BLaER1 treated with 17β-estradiol and CSF1 and Interleukin-3, amounts not matched to agents 10 nM and 100 nM (cell line): ENCODE data around the gene PNLIPRP2.

Source experiments
- H3K27ac ChIP-seq, 11 experiments: shearing (Covaris generic); formaldehyde crosslinking; 2 replicates each; pipeline ENCODE4 v1.8.1; 2022
- H3K27me3 ChIP-seq, 11 experiments: shearing (Covaris generic); formaldehyde crosslinking; 2 replicates each; pipeline ENCODE4 v1.8.1; 2022
- H3K36me3 ChIP-seq, 11 experiments: shearing (Covaris generic); formaldehyde crosslinking; 2 replicates each; pipeline ENCODE4 v1.8.1; 2022
- H3K4me1 ChIP-seq, 10 experiments: shearing (Covaris generic); formaldehyde crosslinking; 2 replicates each; pipeline ENCODE4 v1.8.1; 2022
- H3K4me2 ChIP-seq, 11 experiments: shearing (Covaris generic); formaldehyde crosslinking; 2 replicates each; pipeline ENCODE4 v1.8.1; 2022
- H3K4me3 ChIP-seq, 10 experiments: shearing (Covaris generic); formaldehyde crosslinking; 2 replicates each; pipeline ENCODE4 v1.8.1; 2022
- H3K9ac ChIP-seq, 11 experiments: shearing (Covaris generic); formaldehyde crosslinking; 2 replicates each; pipeline ENCODE4 v1.8.1; 2022
- H3K9me3 ChIP-seq, 11 experiments: shearing (Covaris generic); formaldehyde crosslinking; replicated peaks in 1 of 11; 2 replicates each; pipeline ENCODE4 v1.8.1; 2022
- H4K20me1 ChIP-seq, 11 experiments: shearing (Covaris generic); formaldehyde crosslinking; 2 replicates each; pipeline ENCODE4 v1.8.1; 2022
- Cebpa-rat ChIP-seq, 11 experiments: shearing (Covaris generic); IDR thresholded peaks; 2 replicates each; pipeline ENCODE4 v1.8.1; 2022

The PNLIPRP2 gene

DNA sequence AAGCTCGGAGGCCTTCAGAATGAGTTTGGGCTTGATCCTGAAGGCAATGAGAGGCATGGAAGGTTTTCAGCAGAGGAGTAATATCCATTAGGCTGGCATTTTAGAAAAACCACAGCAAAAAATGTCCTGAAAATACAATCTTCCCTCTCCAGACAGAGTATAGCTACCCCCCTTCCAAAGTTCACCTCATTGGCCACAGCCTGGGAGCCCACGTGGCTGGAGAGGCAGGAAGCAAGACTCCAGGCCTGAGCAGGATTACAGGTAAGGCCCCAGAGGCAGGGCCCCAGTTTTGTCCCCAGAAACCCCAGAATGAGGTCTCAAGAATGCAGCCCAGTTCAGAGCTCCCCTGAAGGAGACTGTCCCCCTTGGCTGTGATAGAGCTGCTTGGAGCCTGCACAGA lies 24.7 kb upstream of the PNLIPRP2 start:
- Histone ChIP-seq H3K27me3 (no peaks in the 10 kb centered on the region), H3K4me1 (peaks cover 0 to 4% (median 0%) of the 10 kb centered on the region in 10 experiments; a peak in 1 of 20 replicates), H4K20me1 (no peaks in the 10 kb centered on the region), H3K9me3 (no peaks in the 10 kb centered on the region), H3K4me2 (no peak overlapping the region), H3K4me3 (no peak overlapping the region), H3K9ac (no peak overlapping the region), H3K36me3 (no peaks in the 10 kb centered on the region), H3K27ac (no peak overlapping the region)
- no peak for TF ChIP-seq Cebpa-rat (IDR thresholded peaks at IDR 0.05)

DNA sequence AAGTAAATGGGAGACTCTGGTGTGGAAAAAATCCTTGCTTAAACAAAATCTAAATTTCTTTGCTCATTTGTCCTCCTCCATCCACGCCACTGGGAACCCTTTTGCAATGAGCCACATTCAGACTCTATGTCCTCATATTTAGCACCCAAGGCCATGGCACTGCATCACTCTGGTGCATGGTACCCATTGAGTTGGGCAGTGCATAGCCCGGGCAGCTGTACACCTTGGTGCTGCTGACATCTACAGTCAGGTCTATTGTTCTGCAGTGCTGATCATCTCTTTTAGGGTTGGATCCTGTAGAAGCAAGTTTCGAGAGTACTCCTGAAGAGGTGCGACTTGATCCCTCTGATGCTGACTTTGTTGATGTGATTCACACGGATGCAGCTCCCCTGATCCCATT lies 23.2 kb upstream of the PNLIPRP2 start:
- Histone ChIP-seq H3K27me3 (no peaks in the 10 kb centered on the region), H3K4me1 (peaks cover 0 to 4% (median 0%) of the 10 kb centered on the region in 10 experiments; a peak in 1 of 20 replicates), H4K20me1 (no peaks in the 10 kb centered on the region), H3K36me3 (no peaks in the 10 kb centered on the region), H3K9me3 (no peaks in the 10 kb centered on the region), H3K4me2 (no peak overlapping the region), H3K9ac (no peak overlapping the region), H3K4me3 (no peak overlapping the region), H3K27ac (no peak overlapping the region)
- no peak for TF ChIP-seq Cebpa-rat (IDR thresholded peaks at IDR 0.05)

DNA sequence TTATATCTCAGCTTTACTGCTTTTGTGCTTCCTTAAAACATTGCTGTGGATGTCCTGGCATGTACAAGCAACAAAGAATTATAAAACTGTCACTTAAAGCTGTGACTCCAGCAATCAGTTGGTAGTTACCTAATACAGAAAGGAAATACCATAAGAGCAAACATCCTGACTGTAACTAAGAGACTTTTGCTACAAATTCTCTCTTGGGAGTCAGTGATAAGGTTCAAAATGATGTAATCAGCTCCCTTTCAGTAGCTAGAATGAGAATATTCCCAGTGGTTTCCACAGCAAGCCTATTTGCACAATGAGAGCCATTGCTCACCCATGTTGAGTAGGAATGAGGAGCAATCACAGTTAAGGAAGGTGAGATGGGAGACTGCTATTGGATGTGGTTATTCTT lies 22.4 kb upstream of the PNLIPRP2 start:
- Histone ChIP-seq H3K36me3 (no peaks in the 10 kb centered on the region), H4K20me1 (no peaks in the 10 kb centered on the region), H3K4me1 (peaks cover 0 to 9% (median 2%) of the 10 kb centered on the region in 10 experiments; a peak in 7 of 20 replicates), H3K4me3 (no peak overlapping the region), H3K27ac (no peak overlapping the region), H3K9me3 (no peaks in the 10 kb centered on the region), H3K9ac (no peak overlapping the region), H3K4me2 (peak overlapping the region in 2 of 11 experiments; percentile 10 to 24; a peak in 2 of 22 replicates), H3K27me3 (no peaks in the 10 kb centered on the region)
- no peak for TF ChIP-seq Cebpa-rat (IDR thresholded peaks at IDR 0.05)

DNA sequence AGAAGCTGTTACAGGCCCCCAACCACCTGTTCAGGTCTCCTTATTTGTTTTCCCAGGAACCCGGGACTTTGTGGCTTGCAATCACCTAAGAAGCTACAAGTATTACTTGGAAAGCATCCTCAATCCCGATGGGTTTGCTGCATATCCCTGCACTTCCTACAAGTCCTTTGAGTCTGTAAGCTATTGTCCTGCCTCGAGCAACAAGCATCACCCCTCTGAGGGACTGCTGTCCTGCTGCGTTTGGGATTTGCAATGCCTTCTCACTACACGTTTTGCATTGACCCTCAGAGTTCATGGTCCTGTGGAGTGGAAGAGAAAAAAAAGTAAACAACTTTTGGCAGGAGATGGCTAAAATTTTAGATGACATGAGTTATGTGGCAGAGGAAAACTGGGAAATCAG lies 20.8 kb upstream of the PNLIPRP2 start:
- Histone ChIP-seq H3K36me3 (no peaks in the 10 kb centered on the region), H3K4me2 (no peak overlapping the region), H3K4me1 (peaks cover 0 to 10% (median 2%) of the 10 kb centered on the region in 10 experiments; a peak in 7 of 20 replicates), H3K27me3 (no peaks in the 10 kb centered on the region), H3K4me3 (no peak overlapping the region), H3K9ac (no peak overlapping the region), H3K27ac (no peak overlapping the region), H3K9me3 (no peaks in the 10 kb centered on the region), H4K20me1 (no peaks in the 10 kb centered on the region)
- no peak for TF ChIP-seq Cebpa-rat (IDR thresholded peaks at IDR 0.05)

DNA sequence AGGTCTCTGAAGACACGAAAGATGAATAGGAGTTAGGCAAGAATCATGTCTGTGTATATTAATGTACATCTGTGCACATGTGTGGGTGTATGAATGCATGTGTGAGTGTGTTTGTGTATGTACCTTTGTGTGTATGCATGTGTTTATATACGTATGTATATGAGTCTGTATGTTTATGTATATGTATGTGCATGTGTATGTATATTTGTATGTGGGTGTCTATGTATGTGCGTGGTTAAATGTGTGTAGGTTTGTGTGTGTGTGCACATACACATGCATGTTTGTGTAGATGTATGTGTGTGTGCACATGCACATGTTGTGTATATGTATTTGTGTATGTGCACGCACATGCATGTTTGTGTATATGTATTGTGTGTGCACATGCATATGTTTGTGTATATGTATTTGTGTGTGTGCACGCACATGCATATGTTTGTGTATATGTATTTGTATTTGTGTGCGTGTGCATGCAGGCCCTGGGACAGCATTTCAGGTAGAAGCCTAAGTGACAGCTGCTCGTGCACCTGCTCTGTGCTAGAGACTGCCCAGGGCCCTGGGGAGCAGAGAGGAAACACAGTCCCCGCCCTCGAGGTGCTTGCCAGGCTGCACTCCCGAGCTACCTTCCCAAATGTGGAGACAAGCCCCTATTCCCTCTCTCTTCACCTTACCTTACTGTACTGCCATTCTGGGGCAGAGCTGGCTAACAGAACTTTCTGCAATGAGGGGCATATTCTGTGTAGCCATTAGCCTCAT lies 17.9 kb upstream of the PNLIPRP2 start:
- H3K9me3 ChIP-seq, result no peaks in the 10 kb centered on the region
- H3K27ac ChIP-seq, result no peak overlapping the region
- H3K4me2 ChIP-seq, result peak overlapping the region in 3 of 11 experiments; percentile 17 to 23 (median 22); a peak in 2 of 22 replicates

DNA sequence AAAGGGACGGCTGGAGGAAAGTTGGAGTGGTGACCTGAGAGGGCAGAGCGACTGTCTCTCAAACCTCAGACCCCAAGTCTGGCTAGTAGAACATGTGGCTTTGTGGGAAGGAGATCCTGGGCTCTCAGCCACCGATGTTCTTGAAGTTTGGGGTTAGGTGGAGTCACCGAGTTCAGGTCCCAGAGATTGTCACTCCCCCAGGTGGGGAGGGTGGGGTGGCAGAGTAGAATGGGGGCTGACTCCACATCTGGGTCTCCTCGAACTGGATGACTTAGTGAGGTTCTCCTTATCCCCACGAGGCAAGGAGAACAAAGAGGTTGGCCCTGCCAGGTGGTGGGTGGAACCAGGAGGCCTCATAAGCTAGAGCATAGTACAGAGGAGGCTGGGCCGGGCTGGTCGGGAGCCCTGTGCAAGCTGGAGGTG lies 14.7 kb upstream of the PNLIPRP2 start:
- no peak overlapping the region for H3K9ac ChIP-seq
- peaks cover 13 to 29% (median 24%) of the 10 kb centered on the region in 11 experiments; a peak in 21 of 22 replicates for H3K9me3 ChIP-seq

More for the DNA sequence above, 17.9 kb upstream of the PNLIPRP2 start:
- no peak overlapping the region for H3K4me3 ChIP-seq
- no peaks in the 10 kb centered on the region; a peak in 1 of 22 replicates for H4K20me1 ChIP-seq
- peaks cover 0 to 13% (median 2%) of the 10 kb centered on the region in 10 experiments; a peak in 7 of 20 replicates for H3K4me1 ChIP-seq
- no peak overlapping the region for H3K9ac ChIP-seq
- TF ChIP-seq Cebpa-rat (IDR thresholded peaks at IDR 0.05), result no peak
- no peaks in the 10 kb centered on the region for H3K36me3 ChIP-seq
- H3K27me3 ChIP-seq, result no peaks in the 10 kb centered on the region

DNA sequence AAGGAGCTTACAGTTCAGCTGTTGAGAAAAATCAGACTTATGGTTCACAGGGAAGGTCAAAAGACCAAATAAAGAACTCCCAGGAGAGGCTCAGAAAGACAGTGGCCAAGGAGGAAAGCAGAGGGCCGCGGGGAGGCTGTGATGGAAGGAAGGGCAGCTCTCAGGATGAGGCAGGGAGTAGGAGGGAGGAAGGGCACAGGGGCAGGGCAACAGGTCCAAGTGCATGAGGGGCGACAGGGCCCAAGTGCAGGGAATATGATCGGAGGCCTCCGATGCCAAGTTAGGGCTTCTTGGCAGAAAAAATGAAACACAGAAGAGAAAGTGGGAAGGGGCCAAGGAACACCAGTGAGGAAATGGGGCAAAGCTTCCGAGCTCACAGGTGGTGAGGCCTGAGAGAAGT lies 13.4 kb upstream of the PNLIPRP2 start:
- Histone ChIP-seq H3K36me3 (no peaks in the 10 kb centered on the region), H4K20me1 (no peaks in the 10 kb centered on the region; a peak in 1 of 22 replicates), H3K9me3 (peaks cover 13 to 33% (median 24%) of the 10 kb centered on the region in 11 experiments; a peak in 21 of 22 replicates), H3K9ac (no peak overlapping the region), H3K27ac (no peak overlapping the region), H3K27me3 (no peaks in the 10 kb centered on the region), H3K4me2 (peak overlapping the region in 1 of 11 experiments; percentile 15; a peak in 1 of 22 replicates), H3K4me1 (peaks cover 0 to 10% (median 4%) of the 10 kb centered on the region in 10 experiments; a peak in 7 of 20 replicates), H3K4me3 (no peak overlapping the region)
- TF ChIP-seq Cebpa-rat (IDR thresholded peaks at IDR 0.05), result no peak

More for the DNA sequence above, 14.7 kb upstream of the PNLIPRP2 start:
- H4K20me1 ChIP-seq, result no peaks in the 10 kb centered on the region; a peak in 1 of 22 replicates
- H3K4me3 ChIP-seq, result no peak overlapping the region
- no peak overlapping the region for H3K4me2 ChIP-seq
- H3K27me3 ChIP-seq, result no peaks in the 10 kb centered on the region
- no peak overlapping the region for H3K27ac ChIP-seq
- TF ChIP-seq Cebpa-rat (IDR thresholded peaks at IDR 0.05), result no peak
- no peaks in the 10 kb centered on the region for H3K36me3 ChIP-seq
- H3K4me1 ChIP-seq, result peaks cover 0 to 10% (median 4%) of the 10 kb centered on the region in 10 experiments; a peak in 7 of 20 replicates

DNA sequence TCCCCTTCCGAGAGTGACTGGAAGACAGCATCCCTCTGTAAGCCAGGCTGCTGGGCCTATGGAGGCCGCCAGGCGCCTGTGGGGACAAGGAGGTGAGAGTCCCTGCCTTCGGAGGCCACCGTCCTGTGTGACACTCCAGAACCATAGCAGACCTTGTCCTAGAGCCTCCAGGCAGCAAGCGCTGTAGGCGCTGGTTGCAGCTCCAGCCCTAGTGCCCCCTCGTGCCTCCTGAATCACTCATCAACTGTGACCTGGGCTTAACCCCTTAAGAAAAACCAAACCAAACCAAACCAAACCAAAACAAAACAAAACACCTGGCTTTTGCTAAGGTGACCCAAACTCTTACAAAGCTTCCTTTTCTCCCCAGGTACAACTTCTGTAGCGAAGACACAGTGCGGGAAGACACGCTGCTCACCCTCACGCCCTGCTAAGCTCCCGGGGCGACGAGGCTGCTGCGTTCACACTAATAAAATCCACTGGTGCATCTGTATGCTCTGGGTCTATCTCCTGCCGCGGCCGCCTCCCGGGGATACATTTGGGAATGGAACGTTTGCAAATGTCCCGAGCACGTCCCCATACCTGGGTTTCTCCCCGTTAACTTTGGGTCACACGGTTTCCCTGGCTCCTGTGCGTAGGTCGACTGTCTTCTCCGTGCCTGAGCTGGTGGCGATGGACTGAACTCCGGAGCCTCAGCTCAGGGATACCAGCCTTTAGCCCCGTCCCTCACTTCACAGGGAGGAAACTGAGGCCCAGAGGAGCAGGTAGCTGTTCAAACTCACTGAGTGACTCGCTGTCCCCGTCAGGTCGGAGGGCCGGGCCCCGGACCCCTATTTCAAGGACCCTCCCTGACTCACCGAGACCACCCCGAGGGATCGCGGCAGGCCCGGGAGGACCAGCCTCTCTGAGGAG lies 11.8 kb upstream of the PNLIPRP2 start:
- no peaks in the 10 kb centered on the region for H3K36me3 ChIP-seq
- H4K20me1 ChIP-seq, result no peaks in the 10 kb centered on the region; a peak in 1 of 22 replicates
- no peak overlapping the region for H3K27ac ChIP-seq
- TF ChIP-seq Cebpa-rat (IDR thresholded peaks at IDR 0.05), result no peak
- no peak overlapping the region for H3K4me2 ChIP-seq
- H3K4me3 ChIP-seq, result no peak overlapping the region
- H3K9ac ChIP-seq, result no peak overlapping the region
- peaks cover 0 to 6% (median 0%) of the 10 kb centered on the region in 10 experiments; a peak in 2 of 20 replicates for H3K4me1 ChIP-seq
- no peaks in the 10 kb centered on the region for H3K27me3 ChIP-seq
- H3K9me3 ChIP-seq, result peaks cover 13 to 33% (median 24%) of the 10 kb centered on the region in 11 experiments; a peak in 21 of 22 replicates
